ENCODE measurements around the gene TBC1D9.

DNA sequence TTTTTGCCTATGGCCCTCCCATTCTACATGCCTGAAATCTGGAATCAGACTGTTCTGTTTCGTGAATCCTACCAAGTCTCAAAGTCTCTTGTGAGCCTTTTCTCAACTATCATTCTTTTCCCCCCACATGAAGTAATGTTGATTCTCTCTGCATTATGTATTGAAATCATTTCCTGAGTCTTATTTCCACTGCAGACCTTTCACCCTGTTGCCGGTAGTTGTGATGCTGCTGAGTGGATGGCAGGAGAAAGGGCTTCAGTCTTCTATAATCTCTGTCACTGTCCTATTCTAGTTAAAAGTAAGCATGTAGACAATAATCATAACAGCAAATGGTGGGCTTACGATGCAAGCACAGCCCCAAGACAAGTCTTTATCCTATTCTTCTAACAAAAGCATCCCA is 75.0 kb downstream of the TBC1D9 start:
- TF ChIP-seq, protein P1, sequence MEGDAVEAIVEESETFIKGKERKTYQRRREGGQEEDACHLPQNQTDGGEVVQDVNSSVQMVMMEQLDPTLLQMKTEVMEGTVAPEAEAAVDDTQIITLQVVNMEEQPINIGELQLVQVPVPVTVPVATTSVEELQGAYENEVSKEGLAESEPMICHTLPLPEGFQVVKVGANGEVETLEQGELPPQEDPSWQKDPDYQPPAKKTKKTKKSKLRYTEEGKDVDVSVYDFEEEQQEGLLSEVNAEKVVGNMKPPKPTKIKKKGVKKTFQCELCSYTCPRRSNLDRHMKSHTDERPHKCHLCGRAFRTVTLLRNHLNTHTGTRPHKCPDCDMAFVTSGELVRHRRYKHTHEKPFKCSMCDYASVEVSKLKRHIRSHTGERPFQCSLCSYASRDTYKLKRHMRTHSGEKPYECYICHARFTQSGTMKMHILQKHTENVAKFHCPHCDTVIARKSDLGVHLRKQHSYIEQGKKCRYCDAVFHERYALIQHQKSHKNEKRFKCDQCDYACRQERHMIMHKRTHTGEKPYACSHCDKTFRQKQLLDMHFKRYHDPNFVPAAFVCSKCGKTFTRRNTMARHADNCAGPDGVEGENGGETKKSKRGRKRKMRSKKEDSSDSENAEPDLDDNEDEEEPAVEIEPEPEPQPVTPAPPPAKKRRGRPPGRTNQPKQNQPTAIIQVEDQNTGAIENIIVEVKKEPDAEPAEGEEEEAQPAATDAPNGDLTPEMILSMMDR (IDR thresholded peaks at IDR 0.05 in 4 of 5, conservative IDR thresholded peaks at IDR 0.05 in 1 of 5), result no peak
- no peak for TF ChIP-seq POLR2A (IDR thresholded peaks at IDR 0.05)
